K562 (cell line): ENCODE data around the gene RAMAC. TPM values are rescaled to one million over a fixed set of nuclear protein-coding genes. Genes with fewer than 3 reads are reported as not detected.

Experiments
- ATAC-seq: fragments of 200-7000 bp; cut with Tn5 transposase; 3 replicates; pipeline ENCODE4 v1.9.1; 2020; ENCODE audit warnings: moderate library complexity
- BruUV-seq: library from RNA; stranded (reverse); fragments of 400-500 nt; replicated peaks from 2 replicates; lab custom pipeline; 2021; lab: Mats Ljungman, UMichigan
- CTCF ChIA-PET: fragments of 300-600 bp; formaldehyde crosslinking; extraction: SDS; loops from one replicate; lab custom pipeline; 2021; ENCODE audit warnings: low intra/inter-chr PET ratio; lab: Yijun Ruan, JAX
- POLR2A ChIA-PET: fragments of 300-600, 350-650 bp; sonication (Branson Sonifier 250); formaldehyde crosslinking; extraction: SDS; loops from one replicate; lab custom pipeline; 2021; ENCODE audit warnings: antibody characterized with exemption, inconsistent platforms; lab: Yijun Ruan, JAX
- DNase-seq, 4 experiments: peaks; one replicate each; pipeline versions ENCODE4 v3.0.0 to v3.0.0-alpha.2; 2011 to 2018; ENCODE audit warnings: low spot score in 3 of 4, mixed read lengths in 3 of 4; ENCODE audit errors: extremely low read depth in 1 of 4
- FAIRE-seq: peaks from 2 replicates; lab custom pipeline; 2011; peaks lifted over from hg19 to GRCh38; lab: Jason Lieb, UNC
- H2AFZ ChIP-seq: 2 replicates; pipeline ENCODE4 v1.6.0; 2011; ENCODE audit warnings: low read depth, low read length, control low read depth, inconsistent platforms
- H3K27ac ChIP-seq: fragments of 200-600 bp; 3 replicates; pipeline ENCODE4 v1.8.0; 2011; ENCODE audit warnings: low read depth, mild to moderate bottlenecking, control low read depth, inconsistent platforms, low read length, moderate library complexity, mixed read lengths; ENCODE audit errors: extremely low read depth
- H3K27me3 ChIP-seq, 2 experiments: fragments of 300-600 bp in 1 of 2; 2 replicates in 1 of 2; 3 replicates in 1 of 2; pipeline versions ENCODE4 v1.6.0 to v1.8.0; 2011; ENCODE audit warnings: inconsistent platforms in 2 of 2, low read length in 2 of 2, mild to moderate bottlenecking in 1 of 2, mixed read lengths in 1 of 2, moderate library complexity in 1 of 2; ENCODE audit not compliant: control insufficient read depth in 2 of 2, insufficient read depth in 2 of 2
- H3K36me3 ChIP-seq: fragments of 300-600 bp; 3 replicates; pipeline ENCODE4 v1.8.0; 2011; ENCODE audit warnings: mild to moderate bottlenecking, low read length, inconsistent platforms; ENCODE audit not compliant: control insufficient read depth, insufficient read depth
- H3K4me1 ChIP-seq, 2 experiments: fragments of 200-600 bp in 1 of 2; replicated peaks in 1 of 2; 2 replicates in 1 of 2; 3 replicates in 1 of 2; pipeline versions ENCODE4 v1.5.1 to v1.8.0; 2011; ENCODE audit warnings: inconsistent platforms in 2 of 2, low read length in 2 of 2, mild to moderate bottlenecking in 1 of 2, mixed read lengths in 1 of 2, moderate library complexity in 1 of 2; ENCODE audit not compliant: control insufficient read depth in 2 of 2, insufficient read depth in 2 of 2
- H3K4me2 ChIP-seq: 2 replicates; pipeline ENCODE4 v1.6.1; 2011; ENCODE audit warnings: low read length, control low read depth, inconsistent platforms, mixed read lengths; ENCODE audit not compliant: insufficient read depth
- H3K4me3 ChIP-seq: fragments of 200-600 bp; sonication (generic), shearing (Covaris generic); 2 replicates; pipeline ENCODE4 v1.5.1; 2016; ENCODE audit warnings: control low read depth, inconsistent platforms
- H3K79me2 ChIP-seq: fragments of 200-600 bp; 3 replicates; pipeline ENCODE4 v1.8.0; 2011; ENCODE audit warnings: low read length, inconsistent platforms; ENCODE audit not compliant: control insufficient read depth, insufficient read depth
- H3K9ac ChIP-seq, 2 experiments: 2 replicates each; pipeline versions ENCODE4 v1.6.0 to v1.6.1; 2011; ENCODE audit warnings: low read depth in 2 of 2, low read length in 2 of 2, control low read depth in 1 of 2, inconsistent platforms in 1 of 2, mild to moderate bottlenecking in 1 of 2, mixed read lengths in 1 of 2; ENCODE audit not compliant: insufficient read depth in 1 of 2
- H3K9me1 ChIP-seq: one replicate; pipeline ENCODE4 v1.6.0; 2011; ENCODE audit warnings: inconsistent platforms, mild to moderate bottlenecking, low read length, moderate library complexity; ENCODE audit not compliant: control insufficient read depth, insufficient read depth
- H3K9me3 ChIP-seq: replicated peaks from 2 replicates; pipeline ENCODE4 v1.5.1; 2011; ENCODE audit warnings: low read depth, low read length, inconsistent platforms; ENCODE audit not compliant: control insufficient read depth, insufficient read depth
- H4K20me1 ChIP-seq: replicated peaks from 2 replicates; pipeline ENCODE4 v1.6.1; 2011; ENCODE audit warnings: low read length, inconsistent platforms, mixed read lengths; ENCODE audit not compliant: control insufficient read depth, insufficient read depth
- ARID1B ChIP-seq: fragments of 450-650 bp; IDR thresholded peaks from 2 replicates; pipeline ENCODE4 v1.6.1; 2016; ENCODE audit warnings: antibody characterized with exemption, mild to moderate bottlenecking, inconsistent platforms
- EHMT2 ChIP-seq: fragments of 450-650 bp; IDR thresholded peaks from 2 replicates; pipeline ENCODE4 v1.6.1; 2018; ENCODE audit warnings: antibody characterized with exemption
- MAFG ChIP-seq: fragments of 450-650 bp; conservative IDR thresholded peaks from 2 replicates; pipeline ENCODE4 v1.6.1; 2016; ENCODE audit warnings: missing genetic modification characterization, missing compliant biosample characterization
- MAZ ChIP-seq, 2 experiments: fragments of 450-650 bp in 1 of 2; sonication (generic) in 1 of 2; formaldehyde crosslinking; IDR thresholded peaks in 1 of 2; conservative IDR thresholded peaks in 1 of 2; 2 replicates each; pipeline versions ENCODE4 v1.4.0 to v1.5.0; 2020; ENCODE audit warnings: mild to moderate bottlenecking in 1 of 2, missing genetic modification reagents in 1 of 2
- MYBL2 ChIP-seq, 2 experiments: fragments of 450-650 bp in 1 of 2; sonication (generic) in 1 of 2; formaldehyde crosslinking in 1 of 2; IDR thresholded peaks; 2 replicates each; pipeline versions ENCODE4 v1.6.1 to v1.8.1; 2017 to 2022; ENCODE audit warnings: borderline replicate concordance in 1 of 2, inconsistent platforms in 1 of 2, low read depth in 1 of 2, mild to moderate bottlenecking in 1 of 2, missing genetic modification reagents in 1 of 2, moderate library complexity in 1 of 2
- NFYB ChIP-seq: IDR thresholded peaks from 2 replicates; pipeline ENCODE4 v1.6.1; 2011; ENCODE audit warnings: mild to moderate bottlenecking, moderate library complexity; ENCODE audit not compliant: insufficient read length; ENCODE audit errors: extremely low read depth
- NR2C1 ChIP-seq, 2 experiments: fragments of 450-650 bp; IDR thresholded peaks; 2 replicates each; pipeline ENCODE4 v1.6.1; 2017; ENCODE audit warnings: mild to moderate bottlenecking in 2 of 2, antibody characterized with exemption in 1 of 2, inconsistent platforms in 1 of 2, missing compliant biosample characterization in 1 of 2, missing genetic modification characterization in 1 of 2
- PCBP1 ChIP-seq: fragments of 200-400 bp; formaldehyde crosslinking; IDR thresholded peaks from 2 replicates; pipeline ENCODE4 v1.6.1; 2018; ENCODE audit warnings: mild to moderate bottlenecking, low read depth, low read length; ENCODE audit not compliant: poor library complexity, severe bottlenecking
- PTBP1 ChIP-seq: fragments of 200-400 bp; formaldehyde crosslinking; IDR thresholded peaks from 2 replicates; pipeline ENCODE4 v1.6.1; 2017; ENCODE audit warnings: low read depth, low read length
- XRCC5 ChIP-seq: fragments of 200-400 bp; formaldehyde crosslinking; IDR thresholded peaks from 2 replicates; pipeline ENCODE4 v1.6.1; 2017; ENCODE audit warnings: low read depth, mild to moderate bottlenecking, low read length
- ZNF41 ChIP-seq: fragments of 250-450 bp; sonication (Bioruptor Pico); conservative IDR thresholded peaks from 2 replicates; pipeline ENCODE4 v1.4.0; 2020; ENCODE audit warnings: mild to moderate bottlenecking
- ZNF592 ChIP-seq: fragments of 450-650 bp; IDR thresholded peaks from 2 replicates; pipeline ENCODE4 v1.6.1; 2017; ENCODE audit warnings: antibody characterized with exemption, mild to moderate bottlenecking
- WGBS: fragments of 100-300 bp; shearing (Covaris generic); methylation state at CpG from one replicate; pipeline ENCODE4 v1.1.6; 2016; ENCODE audit warnings: low coverage, mixed read lengths; ENCODE audit not compliant: insufficient coverage; ENCODE audit errors: missing lambda C conversion rate; 5-methylcytosine and 5-hydroxymethylcytosine counted together
- in situ Hi-C: fragments of 300-500 bp; cut with MboI; formaldehyde crosslinking; loops from 4 replicates; pipeline ENCODE4 v1.15.0; 2018; ENCODE audit warnings: inconsistent platforms, mixed read lengths
- intact Hi-C: fragments of 100-400 bp; cut with micrococcal nuclease; formaldehyde crosslinking; loops from 2 replicates; pipeline ENCODE4 v1.14.2; 2022
- polyA plus RNA-seq, 8 experiments: library from polyadenylated mRNA; depleted of rRNA in 4 of 8; stranded (reverse) in 5 of 8; unstranded in 3 of 8; fragments of >200 nt; fragmentation: Nextera tagmentation in 2 of 8; fragmentation: Illumina TruSeq in 1 of 8; extraction: Ambion mirVana in 2 of 8; extraction: Trizol in 1 of 8; gene quantifications; 2 replicates each; pipeline versions ENCODE4 v1.2.1 to v1.2.3, GENCODE V29; 2011 to 2014; ENCODE audit warnings: inconsistent platforms in 1 of 8, missing spikeins in 1 of 8
- total RNA-seq, 7 experiments: library from RNA; depleted of rRNA in 6 of 7; stranded (reverse); fragments of >200 nt in 6 of 7; fragmentation: Illumina TruSeq in 2 of 7; extraction: Trizol in 2 of 7; gene quantifications; 2 replicates each; pipeline versions ENCODE4 v1.2.1 to v1.2.3, GENCODE V29; 2011 to 2021; ENCODE audit warnings: low replicate concordance in 1 of 7
- TF ChIP-seq, protein P1 (sequence below): fragments of 450-650 bp; IDR thresholded peaks from one replicate; pipeline ENCODE4 v1.6.1; 2018; ENCODE audit warnings: mild to moderate bottlenecking, moderate library complexity; ENCODE audit not compliant: partially characterized antibody

Gene RAMAC
- total and polyA plus RNA-seq, 9 of the 15 experiments (the other 6 are each of a cell fraction or from before 2014, with no cell fraction given) = 26.9 to 108 (median 38.4) TPM

GRCh38 chr15:83011271-83012075 lies 25.5 kb downstream of the RAMAC start, which contains the start of gene C15orf40 (continued):
- TF ChIP-seq PTBP1 = no peak
- TF ChIP-seq NFYB = no peak
- TF ChIP-seq XRCC5 = peak; percentile 59; the same call in 1 of the 2 replicates
- no peak for TF ChIP-seq MAFG (tag)
- TF ChIP-seq EHMT2 = no peak
- TF ChIP-seq ARID1B = 0 out of 2 replicates have a peak, but pooled peaks have one; percentile 7
- no peak; the same call in 1 of the 2 replicates for TF ChIP-seq NR2C1 (IDR thresholded peaks at IDR 0.05)
- no peak; the same call in 1 of the 2 replicates for TF ChIP-seq NR2C1 (tag; IDR thresholded peaks at IDR 0.05)
- TF ChIP-seq PCBP1 = no peak
- TF ChIP-seq MYBL2 (IDR thresholded peaks at IDR 0.05; ENCODE audit: low read depth) = no peak
- TF ChIP-seq MYBL2 (CRISPR knock-in tag; IDR thresholded peaks at IDR 0.05; ENCODE audit: borderline replicate concordance) = no peak

DNA sequence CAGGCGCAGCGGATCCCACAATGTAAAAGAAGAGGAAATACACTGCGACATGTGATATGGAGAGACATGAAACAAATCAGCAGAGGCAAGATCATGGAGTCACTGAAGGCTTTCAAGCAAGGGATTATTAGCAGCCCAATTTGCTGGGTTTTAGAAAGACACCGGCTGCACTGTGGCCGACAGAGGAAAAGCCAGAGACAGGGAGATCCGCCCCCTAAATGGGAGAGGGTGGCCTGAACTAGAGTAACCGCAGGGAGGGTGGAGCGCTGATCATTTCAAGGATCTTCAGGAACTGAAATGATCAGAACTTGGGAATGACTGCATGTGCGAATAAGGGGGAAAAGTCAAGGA lies 26.0 kb downstream of the RAMAC start:
- WGBS = 1% methylated on average over 9 of the region's 9 CpGs
- Histone ChIP-seq H3K9ac (peak overlapping the region; percentile 90 to 94), H3K9me3 (no peaks in the 10 kb centered on the region), H3K27me3 (no peaks in the 10 kb centered on the region; a peak in 1 of 5 replicates), H3K36me3 (peaks cover 32% of the 10 kb centered on the region), H4K20me1 (no peaks in the 10 kb centered on the region), H2AFZ (peak overlapping the region; percentile 96), H3K4me2 (peak overlapping the region; percentile 85), H3K27ac (peak overlapping the region; percentile 87), H3K4me3 (peak overlapping the region; percentile 68), H3K79me2 (peaks cover 36% of the 10 kb centered on the region), H3K9me1 (no peaks in the 10 kb centered on the region), H3K4me1 (peaks cover 20 to 24% of the 10 kb centered on the region in 2 experiments; a peak in 4 of 5 replicates)
- TSS peak; percentile 75 for BruUV-seq
- POLR2A ChIA-PET = interaction anchor here (1.1 to 2.8 kb wide), 7 partner anchors 9 to 364 kb away, joined by 3 to 16 read pairs (median 6); partner anchors contain the start of gene CPEB1
- CTCF ChIA-PET = interaction anchor here (1.4 kb wide), 1 partner anchor 162 kb away, joined by 5 read pairs; no protein-coding TSS in a partner anchor
- intact Hi-C loops (loop anchor here (5.0 kb wide), 1 partner anchor 95 kb away; the partner anchor contains the start of gene TM6SF1), in situ Hi-C loops (no loop called here)
- ATAC-seq = peak; percentile 62
- DNase-seq = peak; percentile 44 to 69 (median 55)
- peak; percentile 67 for FAIRE-seq
- 0 out of 2 replicates have a peak, but pooled peaks have one; percentile 33 for TF ChIP-seq ZNF592
- 0 out of 2 replicates have a peak, but pooled peaks have one; percentile 30 for TF ChIP-seq ZNF41
- TF ChIP-seq, protein P1, sequence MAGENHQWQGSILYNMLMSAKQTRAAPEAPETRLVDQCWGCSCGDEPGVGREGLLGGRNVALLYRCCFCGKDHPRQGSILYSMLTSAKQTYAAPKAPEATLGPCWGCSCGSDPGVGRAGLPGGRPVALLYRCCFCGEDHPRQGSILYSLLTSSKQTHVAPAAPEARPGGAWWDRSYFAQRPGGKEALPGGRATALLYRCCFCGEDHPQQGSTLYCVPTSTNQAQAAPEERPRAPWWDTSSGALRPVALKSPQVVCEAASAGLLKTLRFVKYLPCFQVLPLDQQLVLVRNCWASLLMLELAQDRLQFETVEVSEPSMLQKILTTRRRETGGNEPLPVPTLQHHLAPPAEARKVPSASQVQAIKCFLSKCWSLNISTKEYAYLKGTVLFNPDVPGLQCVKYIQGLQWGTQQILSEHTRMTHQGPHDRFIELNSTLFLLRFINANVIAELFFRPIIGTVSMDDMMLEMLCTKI = no peak
- TF ChIP-seq MAZ (CRISPR knock-in tag; conservative IDR thresholded peaks at IDR 0.05 in 1 of 2, IDR thresholded peaks at IDR 0.05 in 1 of 2) = no peak
